Myocyte (in vitro differentiated cells): ENCODE measurements around the gene LYRM2. TPM values are rescaled to one million over a fixed set of nuclear protein-coding genes. Genes with fewer than 3 reads are reported as not detected.
A peak's percentile ranks its signal among the peaks of the same experiment; 100 is the strongest.
"Not testable (repeated sequence)": the region's sequence is repeated elsewhere in the genome, so short reads cannot be mapped to it uniquely, and the experiment has no call there.

Source experiments
- DNase-seq: peaks from one replicate; pipeline ENCODE4 v3.0.0-alpha.2; 2012; ENCODE audit warnings: low read depth
- total RNA-seq: library from RNA; depleted of rRNA; stranded (reverse); fragments of >200 nt; gene quantifications from 2 replicates; pipeline ENCODE4 v1.2.3, GENCODE V29; 2014

Gene LYRM2
- total RNA-seq, 1 donor from 2014 or later, result 44.3 TPM

- DNase-seq, result no peak
Observed at GRCh38 chr6:89649682-89650081, 11.1 kb upstream of the LYRM2 start.

- no peak for DNase-seq
Observed at GRCh38 chr6:89644864-89645263, 6.3 kb upstream of the LYRM2 start.

- DNase-seq, result peak; percentile 18
Observed at GRCh38 chr6:89643406-89643805, 4.9 kb upstream of the LYRM2 start.

GRCh38 chr6:89642956-89643355 lies 4.4 kb upstream of the LYRM2 start:
- DNase-seq, result no peak

- not testable (repeated sequence) for DNase-seq
Observed at GRCh38 chr6:89641581-89641980, 3.0 kb upstream of the LYRM2 start.

- DNase-seq, result no peak
Observed at GRCh38 chr6:89640804-89641203, 2.3 kb upstream of the LYRM2 start.

GRCh38 chr6:89637960-89638319 lies 607 bp downstream of the LYRM2 start:
- DNase-seq, result no peak

- DNase-seq, result not testable (repeated sequence)
Observed at GRCh38 chr6:89636412-89636811, 2.1 kb downstream of the LYRM2 start.

GRCh38 chr6:89630488-89630887 lies 8.1 kb downstream of the LYRM2 start:
- no peak for DNase-seq

GRCh38 chr6:89623749-89624148 lies 14.8 kb downstream of the LYRM2 start:
- DNase-seq, result no peak

- DNase-seq, result no peak
Observed at GRCh38 chr6:89619567-89619966, 19.0 kb downstream of the LYRM2 start.

- DNase-seq, result no peak
Observed at GRCh38 chr6:89618026-89618425, 20.5 kb downstream of the LYRM2 start.

- DNase-seq, result no peak
Observed at GRCh38 chr6:89616531-89616930, 22.0 kb downstream of the LYRM2 start.

- DNase-seq, result no peak
Observed at GRCh38 chr6:89615882-89616281, 22.7 kb downstream of the LYRM2 start.

GRCh38 chr6:89613790-89614189 lies 24.8 kb downstream of the LYRM2 start:
- DNase-seq, result no peak

GRCh38 chr6:89612121-89612520 lies 26.4 kb downstream of the LYRM2 start:
- DNase-seq, result peak; percentile 16

GRCh38 chr6:89611666-89612065 lies 26.9 kb downstream of the LYRM2 start:
- DNase-seq, result peak; percentile 53

- peak; percentile 28 for DNase-seq
Observed at GRCh38 chr6:89610149-89610642, 28.4 kb downstream of the LYRM2 start.

- DNase-seq, result no peak
Observed at GRCh38 chr6:89605861-89606260, 32.7 kb downstream of the LYRM2 start.

- peak; percentile 30 for DNase-seq
Observed at GRCh38 chr6:89604653-89605052, 33.9 kb downstream of the LYRM2 start.

GRCh38 chr6:89602166-89602565 lies 36.4 kb downstream of the LYRM2 start:
- DNase-seq, result no peak

GRCh38 chr6:89599727-89600126 lies 38.8 kb downstream of the LYRM2 start:
- no peak for DNase-seq

GRCh38 chr6:89597988-89598387 lies 40.6 kb downstream of the LYRM2 start:
- DNase-seq, result peak; percentile 10

GRCh38 chr6:89597372-89597771 lies 41.2 kb downstream of the LYRM2 start:
- no peak for DNase-seq
